ENCODE measurements around the gene ADIPOQ. TPM values are rescaled to one million over a fixed set of nuclear protein-coding genes. Genes with fewer than 3 reads are reported as not detected.

Gene ADIPOQ
- total and polyA plus RNA-seq, 4 donors: 0.02 TPM; not detected in 3

- TF ChIP-seq, protein P1, sequence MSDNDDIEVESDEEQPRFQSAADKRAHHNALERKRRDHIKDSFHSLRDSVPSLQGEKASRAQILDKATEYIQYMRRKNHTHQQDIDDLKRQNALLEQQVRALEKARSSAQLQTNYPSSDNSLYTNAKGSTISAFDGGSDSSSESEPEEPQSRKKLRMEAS (IDR thresholded peaks at IDR 0.05): no peak
Measured at GRCh38 chr3:186826976-186827857, 15.3 kb upstream of the ADIPOQ start (continued).

GRCh38 chr3:186828340-186828739, 14.2 kb upstream of the ADIPOQ start:
- Histone ChIP-seq H3K27ac (ENCODE audit: low read depth in 1 of 2, low read length in 2 of 2) (no peak overlapping the region), H3K36me3 (ENCODE audit: control insufficient read depth in 4 of 4, insufficient read depth in 3 of 4, low read depth in 1 of 4, low read length in 3 of 4) (no peaks in the 10 kb centered on the region), H3K4me1 (ENCODE audit: control insufficient read depth in 4 of 4, insufficient read depth in 4 of 4, low read length in 3 of 4) (peaks cover 0 to 10% (median 8%) of the 10 kb centered on the region in 4 donors), H3K9me3 (ENCODE audit: control insufficient read depth in 4 of 4, low read length in 3 of 4) (no peaks in the 10 kb centered on the region), H3K4me3 (ENCODE audit: low read depth in 1 of 3, low read length in 3 of 3) (no peak overlapping the region), H3K9ac (ENCODE audit: low read depth in 1 of 2, low read length in 2 of 2) (no peak overlapping the region), H3K27me3 (ENCODE audit: control insufficient read depth in 4 of 4, insufficient read depth in 4 of 4, low read length in 3 of 4) (peaks cover 0 to 3% (median 1%) of the 10 kb centered on the region in 4 donors)
- WGBS: 23% methylated on average over 5 of the region's 5 CpGs
- no peak for DNase-seq (ENCODE audit: low spot score)
- TF ChIP-seq, protein P2, sequence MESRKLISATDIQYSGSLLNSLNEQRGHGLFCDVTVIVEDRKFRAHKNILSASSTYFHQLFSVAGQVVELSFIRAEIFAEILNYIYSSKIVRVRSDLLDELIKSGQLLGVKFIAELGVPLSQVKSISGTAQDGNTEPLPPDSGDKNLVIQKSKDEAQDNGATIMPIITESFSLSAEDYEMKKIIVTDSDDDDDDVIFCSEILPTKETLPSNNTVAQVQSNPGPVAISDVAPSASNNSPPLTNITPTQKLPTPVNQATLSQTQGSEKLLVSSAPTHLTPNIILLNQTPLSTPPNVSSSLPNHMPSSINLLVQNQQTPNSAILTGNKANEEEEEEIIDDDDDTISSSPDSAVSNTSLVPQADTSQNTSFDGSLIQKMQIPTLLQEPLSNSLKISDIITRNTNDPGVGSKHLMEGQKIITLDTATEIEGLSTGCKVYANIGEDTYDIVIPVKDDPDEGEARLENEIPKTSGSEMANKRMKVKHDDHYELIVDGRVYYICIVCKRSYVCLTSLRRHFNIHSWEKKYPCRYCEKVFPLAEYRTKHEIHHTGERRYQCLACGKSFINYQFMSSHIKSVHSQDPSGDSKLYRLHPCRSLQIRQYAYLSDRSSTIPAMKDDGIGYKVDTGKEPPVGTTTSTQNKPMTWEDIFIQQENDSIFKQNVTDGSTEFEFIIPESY (IDR thresholded peaks at IDR 0.05): no peak
- TF ChIP-seq, protein P1 (IDR thresholded peaks at IDR 0.05): no peak
- TF ChIP-seq REST (IDR thresholded peaks at IDR 0.05) (no peak), SP1 (IDR thresholded peaks at IDR 0.05) (no peak), RXRA (IDR thresholded peaks at IDR 0.05) (no peak), CTCF (IDR thresholded peaks at IDR 0.05; ENCODE audit: low read depth, low read length, missing input control) (no peak), HNF4A (conservative IDR thresholded peaks at IDR 0.05) (no peak), GABPA (IDR thresholded peaks at IDR 0.05 in 1 of 2, conservative IDR thresholded peaks at IDR 0.05 in 1 of 2) (no peak), TAF1 (conservative IDR thresholded peaks at IDR 0.05) (no peak), FOXA1 (IDR thresholded peaks at IDR 0.05) (no peak), NR2F2 (IDR thresholded peaks at IDR 0.05) (no peak), YY1 (IDR thresholded peaks at IDR 0.05) (no peak), FOXA2 (IDR thresholded peaks at IDR 0.05) (no peak), HNF4G (IDR thresholded peaks at IDR 0.05) (no peak), EGR1 (IDR thresholded peaks at IDR 0.05; ENCODE audit: low read depth in 2 of 2) (no peak)
- TF ChIP-seq, protein P3, sequence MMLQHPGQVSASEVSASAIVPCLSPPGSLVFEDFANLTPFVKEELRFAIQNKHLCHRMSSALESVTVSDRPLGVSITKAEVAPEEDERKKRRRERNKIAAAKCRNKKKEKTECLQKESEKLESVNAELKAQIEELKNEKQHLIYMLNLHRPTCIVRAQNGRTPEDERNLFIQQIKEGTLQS (IDR thresholded peaks at IDR 0.05): no peak

Data from liver (tissue), 9 donors.